K562 (cell line): Measurements from ENCODE around the gene ZNF420. TPM values are rescaled to one million over a fixed set of nuclear protein-coding genes. Genes with fewer than 3 reads are reported as not detected.

Experiments used
- CBX1 ChIP-seq: sonication (generic); IDR thresholded peaks from 2 replicates; pipeline ENCODE4 v1.6.1; 2016; ENCODE audit warnings: antibody characterized with exemption, low read depth, mild to moderate bottlenecking
- CHD1 ChIP-seq: fragments of 200-600 bp; sonication (generic); IDR thresholded peaks from one replicate; pipeline ENCODE4 v1.6.1; 2012; ENCODE audit warnings: mild to moderate bottlenecking, moderate library complexity, low read length, inconsistent platforms
- DMBX1 ChIP-seq: fragments of 250-450 bp; sonication (Bioruptor Pico); IDR thresholded peaks from 2 replicates; pipeline ENCODE4 v1.8.0; 2022; ENCODE audit warnings: inconsistent platforms, mild to moderate bottlenecking, moderate library complexity, borderline replicate concordance
- E2F5 ChIP-seq: sonication (generic); formaldehyde crosslinking; IDR thresholded peaks from 2 replicates; pipeline ENCODE4 v1.8.0; 2022; ENCODE audit warnings: mild to moderate bottlenecking, missing genetic modification reagents
- FOS ChIP-seq: IDR thresholded peaks from 3 replicates; pipeline ENCODE4 v1.6.1; 2011; ENCODE audit not compliant: insufficient read length; ENCODE audit errors: extremely low read depth
- HES1 ChIP-seq: fragments of 450-650 bp; IDR thresholded peaks from 2 replicates; pipeline ENCODE4 v1.6.1; 2016; ENCODE audit warnings: low read depth, mild to moderate bottlenecking, moderate library complexity
- HNRNPH1 ChIP-seq: fragments of 200-400 bp; formaldehyde crosslinking; optimal IDR thresholded peaks from 2 replicates; pipeline ENCODE3; 2017; ENCODE audit warnings: low read depth, mild to moderate bottlenecking, low read length, moderate library complexity
- HNRNPLL ChIP-seq: fragments of 200-400 bp; formaldehyde crosslinking; IDR thresholded peaks from 2 replicates; pipeline ENCODE4 v1.6.1; 2017; ENCODE audit warnings: low read length, low read depth, mild to moderate bottlenecking; ENCODE audit not compliant: poor library complexity, severe bottlenecking
- MAZ ChIP-seq, 2 experiments: fragments of 450-650 bp in 1 of 2; sonication (generic) in 1 of 2; formaldehyde crosslinking; IDR thresholded peaks in 1 of 2; conservative IDR thresholded peaks in 1 of 2; 2 replicates each; pipeline versions ENCODE4 v1.4.0 to v1.5.0; 2020; ENCODE audit warnings: mild to moderate bottlenecking in 1 of 2, missing genetic modification reagents in 1 of 2
- MXD1 ChIP-seq: fragments of 250-450 bp; sonication (Bioruptor Pico); IDR thresholded peaks from 2 replicates; pipeline ENCODE4 v1.8.0; 2021; ENCODE audit warnings: borderline replicate concordance, mild to moderate bottlenecking, moderate library complexity; ENCODE audit not compliant: poor library complexity, severe bottlenecking
- NFE2L1 ChIP-seq: fragments of 450-650 bp; IDR thresholded peaks from 2 replicates; pipeline ENCODE4 v1.6.1; 2016; ENCODE audit warnings: missing genetic modification characterization, low read depth, mild to moderate bottlenecking, missing compliant biosample characterization, moderate library complexity, borderline replicate concordance
- NR1H2 ChIP-seq: sonication (generic); formaldehyde crosslinking; IDR thresholded peaks from 2 replicates; pipeline ENCODE4 v1.4.0; 2020; ENCODE audit warnings: mild to moderate bottlenecking, missing genetic modification reagents
- PHF20 ChIP-seq: fragments of 450-650 bp; IDR thresholded peaks from 2 replicates; pipeline ENCODE4 v1.6.1; 2018; ENCODE audit not compliant: partially characterized antibody
- POLR2H ChIP-seq: IDR thresholded peaks from 2 replicates; pipeline ENCODE4 v1.6.1; 2016; ENCODE audit warnings: missing genetic modification characterization, low read depth, mild to moderate bottlenecking, control low read depth, missing compliant biosample characterization, moderate library complexity
- RUNX1 ChIP-seq: sonication (generic); IDR thresholded peaks from 2 replicates; pipeline ENCODE4 v1.6.1; 2016; ENCODE audit warnings: antibody characterized with exemption, low read depth
- TCF7 ChIP-seq: sonication (generic); IDR thresholded peaks from 2 replicates; pipeline ENCODE4 v1.6.1; 2016; ENCODE audit warnings: antibody characterized with exemption, borderline replicate concordance
- TCFL5 ChIP-seq: fragments of 250-450 bp; sonication (Bioruptor Pico); conservative IDR thresholded peaks from 2 replicates; pipeline ENCODE4 v1.6.1; 2021; ENCODE audit warnings: mild to moderate bottlenecking, moderate library complexity, matching md5 sums
- TEAD1 ChIP-seq, 2 experiments: fragments of 450-650 bp in 1 of 2; sonication (generic) in 1 of 2; formaldehyde crosslinking; IDR thresholded peaks; 2 replicates each; pipeline versions ENCODE4 v1.4.0 to v1.8.0; 2020 to 2022; ENCODE audit warnings: mild to moderate bottlenecking in 2 of 2, missing genetic modification reagents in 1 of 2
- ZBTB34 ChIP-seq: fragments of 250-450 bp; sonication (Bioruptor Pico); IDR thresholded peaks from 2 replicates; pipeline ENCODE4 v1.8.0; 2021; ENCODE audit warnings: mild to moderate bottlenecking, moderate library complexity
- ZBTB7A ChIP-seq: IDR thresholded peaks from 2 replicates; pipeline ENCODE4 v1.6.1; 2011; ENCODE audit warnings: low read depth, mild to moderate bottlenecking, low read length, moderate library complexity, borderline replicate concordance; ENCODE audit not compliant: control insufficient read depth
- ZNF140 ChIP-seq: fragments of 250-450 bp; sonication (Bioruptor Pico); IDR thresholded peaks from 2 replicates; pipeline ENCODE4 v1.8.0; 2021; ENCODE audit warnings: moderate library complexity, mild to moderate bottlenecking, inconsistent platforms
- ZNF146 ChIP-seq: IDR thresholded peaks from one replicate; pipeline ENCODE4 v1.6.1; 2018; ENCODE audit warnings: missing compliant biosample characterization; ENCODE audit not compliant: unreplicated experiment
- ZNF354B ChIP-seq: fragments of 250-450 bp; sonication (Bioruptor Pico); IDR thresholded peaks from 2 replicates; pipeline ENCODE4 v1.4.0; 2020
- ZNF507 ChIP-seq: conservative IDR thresholded peaks from 2 replicates; pipeline ENCODE4 v1.6.1; 2017; ENCODE audit warnings: missing genetic modification characterization, missing compliant biosample characterization
- ZNF695 ChIP-seq: fragments of 450-650 bp; formaldehyde crosslinking; IDR thresholded peaks from 2 replicates; pipeline ENCODE4 v1.4.0; 2020; ENCODE audit warnings: mild to moderate bottlenecking, moderate library complexity
- polyA plus RNA-seq, 8 experiments: library from polyadenylated mRNA; depleted of rRNA in 4 of 8; stranded (reverse) in 5 of 8; unstranded in 3 of 8; fragments of >200 nt; fragmentation: Nextera tagmentation in 2 of 8; fragmentation: Illumina TruSeq in 1 of 8; extraction: Ambion mirVana in 2 of 8; extraction: Trizol in 1 of 8; gene quantifications; 2 replicates each; pipeline versions ENCODE4 v1.2.1 to v1.2.3, GENCODE V29; 2011 to 2014; ENCODE audit warnings: inconsistent platforms in 1 of 8, missing spikeins in 1 of 8
- total RNA-seq, 7 experiments: library from RNA; depleted of rRNA in 6 of 7; stranded (reverse); fragments of >200 nt in 6 of 7; fragmentation: Illumina TruSeq in 2 of 7; extraction: Trizol in 2 of 7; gene quantifications; 2 replicates each; pipeline versions ENCODE4 v1.2.1 to v1.2.3, GENCODE V29; 2011 to 2021; ENCODE audit warnings: low replicate concordance in 1 of 7

The ZNF420 gene
- total and polyA plus RNA-seq, 9 of the 15 experiments (the other 6 are each of a cell fraction or from before 2014, with no cell fraction given) = 2.6 to 7.2 (median 5.1) TPM

GRCh38 chr19:37077934-37078716, at the start of gene ZNF420 (continued):
- TF ChIP-seq FOS = no peak
- TF ChIP-seq HNRNPH1 = no peak
- TF ChIP-seq CBX1 = no peak
- no peak for TF ChIP-seq POLR2H
- no peak for TF ChIP-seq NFE2L1 (tag)
- peak; percentile 86; the same call in 1 of the 2 replicates for TF ChIP-seq ZBTB7A
- TF ChIP-seq TEAD1 (CRISPR knock-in tag; IDR thresholded peaks at IDR 0.05) = peak in 1 of 2 experiments; percentile 47; a peak in 1 of 4 replicates
- TF ChIP-seq NR1H2 (CRISPR knock-in tag) = no peak
- no peak for TF ChIP-seq ZNF507 (tag)
- no peak for TF ChIP-seq ZNF695 (CRISPR knock-in tag)
- no peak for TF ChIP-seq E2F5
- no peak for TF ChIP-seq ZNF354B (CRISPR knock-in tag)
- TF ChIP-seq ZNF146 (CRISPR knock-in tag) = no peak
- no peak for TF ChIP-seq TCFL5 (CRISPR knock-in tag)
- 0 out of 2 replicates have a peak, but pooled peaks have one; percentile 39 for TF ChIP-seq DMBX1 (CRISPR knock-in tag)
- TF ChIP-seq PHF20 = peak; percentile 40
- TF ChIP-seq ZNF140 = no peak
- TF ChIP-seq MAZ (CRISPR knock-in tag; conservative IDR thresholded peaks at IDR 0.05 in 1 of 2, IDR thresholded peaks at IDR 0.05 in 1 of 2) = peak; percentile 60 to 69; a peak in 3 of 4 replicates
- no peak for TF ChIP-seq CHD1
- TF ChIP-seq MXD1 = no peak
- TF ChIP-seq ZBTB34 (CRISPR knock-in tag) = no peak
- TF ChIP-seq HNRNPLL = no peak
- no peak for TF ChIP-seq TCF7
- no peak for TF ChIP-seq HES1
- no peak for TF ChIP-seq RUNX1
